Measurements from ENCODE around the gene PRRC2C.
"Not testable (repeated sequence)": the region's sequence is repeated elsewhere in the genome, so short reads cannot be mapped to it uniquely, and the experiment has no call there.

PRRC2C gene

DNA sequence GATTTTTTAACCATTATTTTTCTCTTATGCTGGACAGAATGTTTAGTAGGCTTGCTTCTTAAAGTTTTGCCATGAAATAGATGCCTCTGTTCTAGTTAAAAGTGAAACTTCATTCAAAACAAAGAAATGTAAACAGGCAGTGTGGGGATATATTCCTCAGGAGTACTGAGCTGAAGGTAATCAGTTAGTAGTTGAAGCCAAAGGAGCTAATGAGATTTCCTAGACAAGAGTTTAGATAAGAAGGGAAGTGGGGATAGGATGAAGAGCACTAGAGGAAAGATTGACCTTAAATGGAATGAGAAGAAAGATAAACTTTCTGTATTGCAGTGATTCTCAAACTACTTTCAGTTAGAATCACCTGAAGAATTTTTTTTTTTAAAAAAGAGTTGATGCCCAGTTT is 23.9 kb downstream of the PRRC2C start:
- H3K9me3 ChIP-seq (ENCODE audit: low read length) = no peaks in the 10 kb centered on the region
- no peaks in the 10 kb centered on the region for H3K27me3 ChIP-seq (ENCODE audit: insufficient read depth, low read length)
- H2AFZ ChIP-seq (ENCODE audit: low read depth, low read length) = no peak overlapping the region
- H3K4me1 ChIP-seq (ENCODE audit: insufficient read depth, low read length) = no peaks in the 10 kb centered on the region
- peaks cover 12% of the 10 kb centered on the region for H3K36me3 ChIP-seq (ENCODE audit: insufficient read depth, low read length)
- H3K4me3 ChIP-seq (ENCODE audit: low read length) = no peak overlapping the region

DNA sequence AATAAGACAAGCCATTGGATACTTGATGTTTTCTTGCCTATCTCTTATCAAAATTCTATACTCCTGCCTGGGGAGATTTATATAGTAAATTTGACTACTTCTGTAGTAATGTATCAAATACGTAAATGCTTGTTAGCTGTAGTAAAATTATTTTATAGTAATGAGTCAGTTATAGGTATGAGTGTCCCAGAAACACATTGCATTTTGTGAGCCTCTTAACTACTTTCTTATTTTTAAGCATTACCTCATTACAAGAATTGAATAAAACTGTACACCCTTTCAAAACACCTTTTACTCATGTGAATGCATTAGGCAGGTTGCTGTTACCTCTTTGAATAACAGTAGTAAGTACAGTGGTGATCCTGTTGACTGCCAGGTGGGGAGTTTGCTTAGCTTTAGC is 28.4 kb downstream of the PRRC2C start:
- Histone ChIP-seq H3K4me3 (ENCODE audit: low read length) (no peak overlapping the region), H3K4me1 (ENCODE audit: insufficient read depth, low read length) (no peaks in the 10 kb centered on the region), H3K9me3 (ENCODE audit: low read length) (no peaks in the 10 kb centered on the region), H3K36me3 (ENCODE audit: insufficient read depth, low read length) (peaks cover 52% of the 10 kb centered on the region), H3K27me3 (ENCODE audit: insufficient read depth, low read length) (no peaks in the 10 kb centered on the region), H2AFZ (ENCODE audit: low read depth, low read length) (no peak overlapping the region)

DNA sequence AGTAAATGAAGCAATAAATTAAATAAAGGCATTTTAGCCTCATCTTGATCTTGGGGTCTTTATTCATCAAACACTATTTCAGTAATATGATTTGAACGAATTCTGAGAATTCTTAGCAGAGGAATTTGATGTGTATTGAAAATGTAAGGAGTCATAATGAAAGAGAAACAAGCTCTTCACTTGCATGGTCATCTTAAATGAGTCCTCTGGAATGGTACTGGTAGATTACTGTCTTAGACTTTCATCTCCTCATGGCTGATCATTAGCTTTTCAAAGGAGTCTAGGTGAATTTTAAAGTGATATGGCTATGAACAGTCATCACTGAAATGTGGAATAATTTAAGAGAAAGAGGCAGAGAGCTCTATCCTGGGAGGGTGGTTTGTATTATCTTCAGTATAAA is 30.0 kb downstream of the PRRC2C start:
- no peaks in the 10 kb centered on the region for H3K9me3 ChIP-seq (ENCODE audit: low read length)
- H3K4me1 ChIP-seq (ENCODE audit: insufficient read depth, low read length) = no peaks in the 10 kb centered on the region
- no peak overlapping the region for H2AFZ ChIP-seq (ENCODE audit: low read depth, low read length)
- peaks cover 67% of the 10 kb centered on the region for H3K36me3 ChIP-seq (ENCODE audit: insufficient read depth, low read length)
- no peaks in the 10 kb centered on the region for H3K27me3 ChIP-seq (ENCODE audit: insufficient read depth, low read length)
- no peak overlapping the region for H3K4me3 ChIP-seq (ENCODE audit: low read length)

DNA sequence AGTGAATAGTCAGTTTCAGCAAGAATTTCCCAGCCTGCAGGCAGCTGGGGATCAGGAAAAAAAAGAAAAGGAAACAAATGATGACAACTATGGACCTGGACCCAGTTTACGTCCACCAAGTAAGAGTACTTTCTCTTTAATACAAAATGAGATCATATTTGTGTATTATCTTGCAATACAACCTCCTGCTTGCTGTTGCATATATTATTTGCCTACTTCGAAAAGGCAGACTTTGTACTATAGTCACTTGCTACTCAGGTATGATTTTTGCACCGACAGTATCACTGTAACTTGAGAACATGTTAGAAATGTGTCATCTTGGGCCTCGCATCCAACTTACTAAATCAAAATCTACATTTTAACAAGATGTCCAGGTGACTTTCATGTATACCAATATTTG is 30.4 kb downstream of the PRRC2C start:
- H3K27me3 ChIP-seq (ENCODE audit: insufficient read depth, low read length) = no peaks in the 10 kb centered on the region
- H3K9me3 ChIP-seq (ENCODE audit: low read length) = no peaks in the 10 kb centered on the region
- peaks cover 71% of the 10 kb centered on the region for H3K36me3 ChIP-seq (ENCODE audit: insufficient read depth, low read length)
- no peaks in the 10 kb centered on the region for H3K4me1 ChIP-seq (ENCODE audit: insufficient read depth, low read length)
- no peak overlapping the region for H3K4me3 ChIP-seq (ENCODE audit: low read length)
- no peak overlapping the region for H2AFZ ChIP-seq (ENCODE audit: low read depth, low read length)

DNA sequence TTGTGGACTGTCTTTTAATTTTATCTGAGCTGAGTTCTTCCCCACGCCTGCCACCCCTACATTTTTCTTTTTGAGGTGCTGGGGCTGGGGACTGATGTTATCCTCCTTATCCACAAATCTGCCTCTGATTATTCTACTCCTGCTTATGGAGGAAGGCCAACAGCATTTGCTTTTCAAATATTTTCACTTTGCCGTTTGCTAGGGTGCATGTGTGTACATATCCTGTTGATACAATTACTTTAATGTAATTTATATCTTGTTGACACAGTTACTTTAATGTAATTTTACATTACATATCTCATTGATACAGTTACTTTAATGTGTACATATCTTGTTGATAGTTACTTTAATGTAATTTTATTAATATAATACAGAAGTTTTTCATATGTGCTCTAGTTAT is 36.2 kb downstream of the PRRC2C start:
- Histone ChIP-seq H3K4me1 (ENCODE audit: insufficient read depth, low read length) (no peaks in the 10 kb centered on the region), H3K27me3 (ENCODE audit: insufficient read depth, low read length) (no peaks in the 10 kb centered on the region), H2AFZ (ENCODE audit: low read depth, low read length) (no peak overlapping the region), H3K36me3 (ENCODE audit: insufficient read depth, low read length) (peaks cover 89% of the 10 kb centered on the region), H3K9me3 (ENCODE audit: low read length) (no peaks in the 10 kb centered on the region), H3K4me3 (ENCODE audit: low read length) (no peak overlapping the region)

DNA sequence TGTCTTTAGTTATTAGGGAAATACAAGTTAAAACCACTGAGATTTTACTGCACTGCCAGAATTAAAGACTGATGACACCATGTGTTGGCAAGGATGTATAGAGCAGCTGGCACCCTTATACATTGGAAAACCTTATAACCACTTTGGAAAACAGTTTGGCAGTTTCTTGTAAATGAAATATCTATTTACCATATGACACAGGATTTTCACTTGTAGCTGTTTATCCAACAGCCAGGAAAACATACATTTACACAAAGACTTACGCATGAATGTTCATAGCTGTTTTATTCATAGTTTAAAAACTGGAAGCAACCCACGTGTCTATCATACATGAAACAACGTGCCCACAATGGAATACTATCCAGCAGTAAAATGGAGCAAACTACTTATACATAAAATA is 45.3 kb downstream of the PRRC2C start:
- H3K4me1 ChIP-seq (ENCODE audit: insufficient read depth, low read length) = no peaks in the 10 kb centered on the region
- no peak overlapping the region for H3K4me3 ChIP-seq (ENCODE audit: low read length)
- no peak overlapping the region for H2AFZ ChIP-seq (ENCODE audit: low read depth, low read length)
- peaks cover 87% of the 10 kb centered on the region for H3K36me3 ChIP-seq (ENCODE audit: insufficient read depth, low read length)
- no peaks in the 10 kb centered on the region for H3K9me3 ChIP-seq (ENCODE audit: low read length)
- H3K27me3 ChIP-seq (ENCODE audit: insufficient read depth, low read length) = no peaks in the 10 kb centered on the region

DNA sequence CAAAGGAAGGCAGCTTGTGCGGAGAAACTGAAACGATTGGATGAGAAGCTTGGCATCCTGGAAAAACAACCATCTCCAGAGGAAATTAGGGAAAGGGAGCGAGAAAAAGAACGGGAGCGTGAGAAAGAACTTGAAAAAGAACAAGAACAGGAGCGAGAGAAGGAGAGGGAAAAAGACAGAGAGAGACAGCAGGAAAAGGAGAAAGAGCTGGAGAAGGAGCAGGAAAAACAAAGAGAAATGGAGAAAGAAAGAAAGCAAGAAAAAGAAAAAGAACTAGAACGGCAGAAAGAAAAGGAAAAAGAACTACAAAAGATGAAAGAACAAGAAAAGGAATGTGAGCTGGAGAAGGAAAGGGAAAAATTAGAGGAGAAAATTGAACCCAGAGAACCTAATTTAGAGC is 47.2 kb downstream of the PRRC2C start:
- Histone ChIP-seq H3K4me1 (ENCODE audit: insufficient read depth, low read length) (no peaks in the 10 kb centered on the region), H3K36me3 (ENCODE audit: insufficient read depth, low read length) (peaks cover 92% of the 10 kb centered on the region), H2AFZ (ENCODE audit: low read depth, low read length) (no peak overlapping the region), H3K4me3 (ENCODE audit: low read length) (no peak overlapping the region), H3K9me3 (ENCODE audit: low read length) (no peaks in the 10 kb centered on the region), H3K27me3 (ENCODE audit: insufficient read depth, low read length) (no peaks in the 10 kb centered on the region)

DNA sequence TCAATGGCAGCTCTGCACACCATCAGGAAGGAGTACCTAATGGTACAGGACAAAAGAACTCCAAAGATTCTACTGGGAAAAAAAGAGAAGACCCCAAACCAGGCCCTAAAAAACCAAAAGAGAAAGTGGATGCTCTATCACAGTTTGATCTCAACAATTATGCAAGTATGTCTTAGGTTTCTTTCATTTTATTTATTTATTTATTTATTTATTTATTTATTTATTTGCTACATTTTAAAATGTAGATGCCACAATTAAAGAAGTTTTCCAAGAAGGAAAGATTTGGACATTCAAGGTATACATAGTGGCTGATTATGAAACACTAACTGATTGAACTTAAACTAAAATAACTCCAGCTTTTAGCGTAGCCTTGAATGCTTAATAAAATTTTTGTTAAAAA is 60.2 kb downstream of the PRRC2C start:
- H3K4me1 ChIP-seq (ENCODE audit: insufficient read depth, low read length) = no peaks in the 10 kb centered on the region
- H3K27me3 ChIP-seq (ENCODE audit: insufficient read depth, low read length) = no peaks in the 10 kb centered on the region
- H3K4me3 ChIP-seq (ENCODE audit: low read length) = no peak overlapping the region
- H2AFZ ChIP-seq (ENCODE audit: low read depth, low read length) = no peak overlapping the region
- H3K9me3 ChIP-seq (ENCODE audit: low read length) = peaks cover 7% of the 10 kb centered on the region
- H3K36me3 ChIP-seq (ENCODE audit: insufficient read depth, low read length) = peaks cover 77% of the 10 kb centered on the region

DNA sequence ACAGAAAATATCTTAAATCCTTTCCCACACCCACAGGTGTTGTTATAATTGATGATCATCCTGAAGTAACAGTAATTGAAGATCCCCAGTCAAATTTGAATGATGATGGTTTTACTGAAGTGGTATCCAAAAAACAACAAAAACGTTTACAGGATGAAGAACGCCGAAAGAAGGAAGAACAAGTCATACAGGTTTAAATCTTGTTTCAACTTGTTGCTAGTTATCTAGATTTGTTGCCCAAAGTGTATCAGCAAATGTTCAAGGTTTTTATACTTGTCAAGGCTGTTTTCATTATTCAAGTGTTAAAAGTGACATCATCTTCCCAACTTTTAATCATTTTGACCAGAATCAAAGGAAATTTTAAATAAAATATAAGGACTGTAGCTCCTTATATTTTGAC is 64.7 kb downstream of the PRRC2C start:
- no peaks in the 10 kb centered on the region for H3K27me3 ChIP-seq (ENCODE audit: insufficient read depth, low read length)
- peaks cover 11% of the 10 kb centered on the region for H3K9me3 ChIP-seq (ENCODE audit: low read length)
- no peak overlapping the region for H3K4me3 ChIP-seq (ENCODE audit: low read length)
- H2AFZ ChIP-seq (ENCODE audit: low read depth, low read length) = no peak overlapping the region
- no peaks in the 10 kb centered on the region for H3K4me1 ChIP-seq (ENCODE audit: insufficient read depth, low read length)
- H3K36me3 ChIP-seq (ENCODE audit: insufficient read depth, low read length) = peaks cover 45% of the 10 kb centered on the region

DNA sequence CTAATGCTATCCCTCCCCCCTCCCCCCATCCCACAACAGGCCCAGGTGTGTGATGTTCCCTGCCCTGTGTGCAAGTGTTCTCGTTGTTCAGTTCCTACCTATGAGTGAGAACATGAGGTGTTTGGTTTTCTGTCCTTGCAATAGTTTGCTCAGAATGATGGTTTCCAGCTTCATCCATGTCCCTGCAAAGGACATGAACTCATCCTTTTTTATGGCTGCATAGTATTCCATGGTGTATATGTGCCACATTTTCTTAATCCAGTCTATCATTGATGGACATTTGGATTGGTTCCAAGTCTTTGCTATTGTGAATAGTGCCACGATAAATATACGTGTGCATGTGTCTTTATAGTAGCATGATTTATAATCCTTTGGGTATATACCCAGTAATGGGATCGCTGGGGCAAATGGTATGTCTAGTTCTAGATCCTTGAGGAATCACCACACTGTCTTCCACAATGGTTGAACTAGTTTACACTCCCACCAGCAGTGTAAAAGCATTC is 65.3 kb downstream of the PRRC2C start:
- H3K4me3 ChIP-seq (ENCODE audit: low read length); H2AFZ ChIP-seq (ENCODE audit: low read depth, low read length); H3K27me3 ChIP-seq (ENCODE audit: insufficient read depth, low read length); H3K4me1 ChIP-seq (ENCODE audit: insufficient read depth, low read length): not testable (repeated sequence)
- Histone ChIP-seq H3K9me3 (ENCODE audit: low read length) (peaks cover 15% of the 10 kb centered on the region), H3K36me3 (ENCODE audit: insufficient read depth, low read length) (peaks cover 40% of the 10 kb centered on the region)

DNA sequence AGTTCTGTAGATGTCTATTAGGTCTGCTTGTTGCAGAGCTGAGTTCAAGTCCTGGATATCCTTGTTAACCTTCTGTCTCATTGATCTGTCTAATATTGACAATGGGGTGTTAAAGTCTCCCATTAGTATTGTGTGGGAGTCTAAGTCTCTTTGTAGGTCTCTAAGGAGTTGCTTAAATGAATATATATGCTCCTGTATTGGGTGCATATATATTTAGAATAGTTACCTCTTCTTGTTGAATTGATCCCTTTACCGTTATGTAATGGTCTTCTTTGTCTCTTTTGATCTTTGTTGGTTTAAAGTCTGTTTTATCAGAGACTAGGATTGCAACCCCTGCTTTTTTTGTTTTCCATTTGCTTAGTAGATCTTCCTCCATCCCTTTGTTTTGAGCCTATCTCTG is 68.6 kb downstream of the PRRC2C start:
- H3K4me1 ChIP-seq (ENCODE audit: insufficient read depth, low read length); H2AFZ ChIP-seq (ENCODE audit: low read depth, low read length); H3K4me3 ChIP-seq (ENCODE audit: low read length); H3K27me3 ChIP-seq (ENCODE audit: insufficient read depth, low read length): not testable (repeated sequence)
- H3K36me3 ChIP-seq (ENCODE audit: insufficient read depth, low read length) = peaks cover 53% of the 10 kb centered on the region
- peaks cover 42% of the 10 kb centered on the region for H3K9me3 ChIP-seq (ENCODE audit: low read length)

DNA sequence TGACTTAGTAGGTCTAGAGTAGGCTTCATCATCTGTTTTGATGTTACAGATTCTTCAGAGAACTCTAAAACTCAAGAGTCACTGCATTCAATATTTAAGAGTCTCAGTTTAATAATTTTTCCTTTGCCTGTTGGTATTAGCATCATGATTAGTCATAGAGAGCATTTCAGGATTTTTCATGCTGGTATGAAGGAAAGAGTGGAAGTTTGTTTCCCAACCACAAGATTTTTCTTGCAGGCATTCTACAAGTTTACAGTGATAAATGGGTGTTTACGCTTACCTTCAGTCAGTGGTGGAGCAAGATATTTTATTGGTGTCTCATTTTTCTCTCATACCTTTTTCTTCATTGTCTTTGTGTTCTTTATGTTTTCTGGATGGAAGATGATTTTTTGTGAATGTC is 78.3 kb downstream of the PRRC2C start:
- no peaks in the 10 kb centered on the region for H3K27me3 ChIP-seq (ENCODE audit: insufficient read depth, low read length)
- peaks cover 95% of the 10 kb centered on the region for H3K36me3 ChIP-seq (ENCODE audit: insufficient read depth, low read length)
- H3K4me1 ChIP-seq (ENCODE audit: insufficient read depth, low read length) = no peaks in the 10 kb centered on the region
- no peak overlapping the region for H2AFZ ChIP-seq (ENCODE audit: low read depth, low read length)
- peaks cover 6% of the 10 kb centered on the region for H3K9me3 ChIP-seq (ENCODE audit: low read length)
- no peak overlapping the region for H3K4me3 ChIP-seq (ENCODE audit: low read length)

DNA sequence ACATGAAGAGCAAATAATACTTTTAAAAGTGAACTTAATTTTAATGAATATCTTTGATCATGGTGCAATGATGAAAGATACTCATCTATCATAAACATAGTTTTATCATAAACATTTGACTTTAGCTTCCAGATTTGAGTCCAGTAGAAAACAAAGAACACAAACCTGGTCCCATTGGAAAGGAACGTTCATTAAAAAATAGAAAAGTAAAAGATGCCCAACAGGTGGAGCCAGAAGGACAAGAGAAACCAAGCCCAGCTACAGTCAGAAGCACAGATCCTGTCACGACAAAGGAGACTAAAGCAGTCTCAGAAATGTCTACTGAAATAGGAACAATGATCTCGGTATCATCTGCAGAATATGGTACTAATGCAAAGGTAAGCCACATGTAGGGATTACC is 81.1 kb downstream of the PRRC2C start:
- no peak overlapping the region for H2AFZ ChIP-seq (ENCODE audit: low read depth, low read length)
- no peak overlapping the region for H3K4me3 ChIP-seq (ENCODE audit: low read length)
- no peaks in the 10 kb centered on the region for H3K4me1 ChIP-seq (ENCODE audit: insufficient read depth, low read length)
- H3K9me3 ChIP-seq (ENCODE audit: low read length) = no peaks in the 10 kb centered on the region
- no peaks in the 10 kb centered on the region for H3K27me3 ChIP-seq (ENCODE audit: insufficient read depth, low read length)
- peaks cover 89% of the 10 kb centered on the region for H3K36me3 ChIP-seq (ENCODE audit: insufficient read depth, low read length)

DNA sequence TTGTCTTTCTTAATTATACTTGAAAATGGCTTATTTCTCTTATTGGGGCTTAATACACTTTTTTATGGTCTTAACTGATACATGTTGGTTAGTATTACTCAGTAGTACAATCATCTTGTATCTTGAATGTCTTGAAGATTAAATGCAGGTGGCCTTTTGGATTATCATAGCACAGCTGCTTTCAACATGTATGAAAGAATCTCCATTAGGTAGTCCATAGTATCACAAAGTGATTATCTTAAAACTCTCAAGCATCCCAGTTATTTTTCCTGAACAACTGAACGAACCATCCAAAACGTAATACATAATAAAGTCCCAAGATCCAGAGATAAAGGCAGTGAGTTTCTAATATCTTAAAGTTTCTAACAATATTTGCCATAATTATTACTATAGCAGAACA is 85.0 kb downstream of the PRRC2C start:
- Histone ChIP-seq H3K27me3 (ENCODE audit: insufficient read depth, low read length) (no peaks in the 10 kb centered on the region), H2AFZ (ENCODE audit: low read depth, low read length) (no peak overlapping the region), H3K9me3 (ENCODE audit: low read length) (no peaks in the 10 kb centered on the region), H3K4me3 (ENCODE audit: low read length) (no peak overlapping the region), H3K4me1 (ENCODE audit: insufficient read depth, low read length) (no peaks in the 10 kb centered on the region), H3K36me3 (ENCODE audit: insufficient read depth, low read length) (peaks cover 77% of the 10 kb centered on the region)
